GM13976 (cell line): ENCODE results near the gene MLXIP.

Experiments
- DNase-seq: peaks from one replicate; pipeline ENCODE4 v3.0.0; 2012; ENCODE audit warnings: low spot score
- in situ Hi-C: fragments of 300-500 bp; cut with MboI; formaldehyde crosslinking; loops from one replicate; pipeline ENCODE4 v1.12.0; 2022; ENCODE audit warnings: low sequenced_read_pairs, mixed read lengths, inconsistent platforms; ENCODE audit not compliant: unreplicated experiment
- TF ChIP-seq, protein P1 (sequence below): IDR thresholded peaks from 2 replicates; pipeline ENCODE4 v1.5.1; 2012; ENCODE audit warnings: borderline replicate concordance, mild to moderate bottlenecking; ENCODE audit not compliant: insufficient read depth; ENCODE audit errors: extremely low read depth, missing control alignments, control extremely low read depth

The MLXIP gene

DNA sequence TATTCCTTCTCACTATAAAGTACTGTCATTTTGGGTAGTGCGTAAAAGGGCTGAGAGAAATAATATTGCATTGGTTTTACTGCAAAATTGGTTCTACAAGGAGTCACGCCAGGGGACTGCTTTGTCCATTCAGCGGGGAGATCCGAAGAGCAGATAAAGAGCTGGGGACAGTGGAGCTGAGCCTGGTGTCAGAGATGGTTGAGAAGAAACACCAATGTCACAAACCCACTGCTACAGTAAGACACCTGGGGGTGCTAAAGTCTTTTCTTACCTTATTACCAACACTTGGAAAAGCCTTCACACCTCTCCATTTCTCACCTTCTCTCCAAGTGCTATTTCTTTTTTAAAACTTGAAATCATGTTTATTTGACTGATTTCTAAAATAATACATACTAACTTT is 81.3 kb downstream of the MLXIP start:
- in situ Hi-C loops = no loop called here
- DNase-seq = peak; percentile 47
- TF ChIP-seq, protein P1, sequence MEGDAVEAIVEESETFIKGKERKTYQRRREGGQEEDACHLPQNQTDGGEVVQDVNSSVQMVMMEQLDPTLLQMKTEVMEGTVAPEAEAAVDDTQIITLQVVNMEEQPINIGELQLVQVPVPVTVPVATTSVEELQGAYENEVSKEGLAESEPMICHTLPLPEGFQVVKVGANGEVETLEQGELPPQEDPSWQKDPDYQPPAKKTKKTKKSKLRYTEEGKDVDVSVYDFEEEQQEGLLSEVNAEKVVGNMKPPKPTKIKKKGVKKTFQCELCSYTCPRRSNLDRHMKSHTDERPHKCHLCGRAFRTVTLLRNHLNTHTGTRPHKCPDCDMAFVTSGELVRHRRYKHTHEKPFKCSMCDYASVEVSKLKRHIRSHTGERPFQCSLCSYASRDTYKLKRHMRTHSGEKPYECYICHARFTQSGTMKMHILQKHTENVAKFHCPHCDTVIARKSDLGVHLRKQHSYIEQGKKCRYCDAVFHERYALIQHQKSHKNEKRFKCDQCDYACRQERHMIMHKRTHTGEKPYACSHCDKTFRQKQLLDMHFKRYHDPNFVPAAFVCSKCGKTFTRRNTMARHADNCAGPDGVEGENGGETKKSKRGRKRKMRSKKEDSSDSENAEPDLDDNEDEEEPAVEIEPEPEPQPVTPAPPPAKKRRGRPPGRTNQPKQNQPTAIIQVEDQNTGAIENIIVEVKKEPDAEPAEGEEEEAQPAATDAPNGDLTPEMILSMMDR = peak; percentile 15

GRCh38 chr12:122160761-122161160 is 82.2 kb downstream of the MLXIP start:
- TF ChIP-seq, protein P1 = no peak
- DNase-seq = no peak
- in situ Hi-C loops = no loop called here

- in situ Hi-C loops = no loop called here
- no peak for DNase-seq
Measured at GRCh38 chr12:122161682-122162081, 83.1 kb downstream of the MLXIP start.

DNA sequence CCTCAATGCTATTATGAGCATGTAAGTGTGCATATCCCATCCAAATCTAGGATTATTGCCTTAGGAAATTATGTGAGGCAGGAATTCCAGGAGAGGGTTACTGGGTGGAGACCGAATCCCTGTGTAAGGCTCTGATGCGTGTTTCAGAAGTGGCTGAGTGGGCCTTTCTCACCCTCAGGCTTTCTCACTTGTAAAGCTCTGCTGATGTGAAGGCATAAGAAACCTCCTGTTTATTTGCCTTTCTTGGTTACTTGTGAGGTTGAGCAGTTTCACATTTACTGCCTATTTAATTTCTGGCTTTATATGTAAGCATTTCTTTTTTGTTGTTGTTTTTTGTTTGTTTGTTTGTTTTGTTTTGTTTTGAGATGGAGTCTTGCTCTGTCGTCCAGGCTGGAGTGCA is 84.4 kb downstream of the MLXIP start:
- DNase-seq = no peak
- TF ChIP-seq, protein P1 = no peak
- in situ Hi-C loops = no loop called here

More at GRCh38 chr12:122161682-122162081, 83.1 kb downstream of the MLXIP start:
- TF ChIP-seq, protein P1 = no peak

DNA sequence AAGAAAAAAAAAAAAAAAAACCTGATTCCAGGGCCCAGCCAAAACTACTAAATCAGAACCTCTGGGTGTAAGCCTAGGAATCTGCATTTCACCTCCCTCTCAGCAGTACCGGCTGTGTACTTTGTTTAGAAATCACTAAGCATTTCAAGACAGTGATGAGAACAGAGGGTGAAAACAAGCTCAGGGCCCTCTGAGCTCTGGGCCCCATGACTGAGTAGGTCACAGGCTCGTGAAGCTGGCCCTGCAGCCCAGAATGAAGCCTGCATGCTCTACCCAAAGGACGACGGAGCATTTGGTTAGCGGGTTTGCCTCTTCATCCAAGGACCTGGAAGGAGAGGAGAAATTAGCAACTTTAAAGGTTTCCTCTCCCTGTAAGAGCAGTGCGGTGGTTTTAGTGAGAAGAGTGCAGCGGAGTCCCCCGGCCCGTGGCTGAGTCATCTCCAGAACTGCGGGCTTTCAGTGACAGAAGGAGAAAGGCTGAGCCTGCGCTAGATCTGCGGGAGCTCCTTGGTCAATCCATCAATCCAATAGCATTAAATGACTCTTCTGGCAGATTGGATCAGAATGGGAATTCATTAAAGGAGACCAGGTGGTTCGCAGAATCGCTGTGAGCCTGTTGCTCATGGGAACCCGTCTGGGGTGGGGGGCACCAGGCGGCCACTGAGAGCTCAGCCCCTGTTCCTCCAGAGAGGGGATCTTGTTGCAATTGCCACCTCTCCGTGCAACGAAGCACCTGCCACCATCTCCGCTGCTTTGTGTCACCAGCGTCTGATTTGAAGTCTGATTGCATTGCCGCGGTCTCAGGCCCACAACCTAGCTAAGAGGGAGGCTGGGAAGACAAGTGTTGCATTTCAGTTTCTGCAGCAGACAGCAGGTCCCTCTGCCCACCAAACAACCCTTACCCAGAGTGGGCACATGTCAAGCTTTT is 88.1 kb downstream of the MLXIP start:
- in situ Hi-C loops = no loop called here
- peak; percentile 70 for DNase-seq
- TF ChIP-seq, protein P1 = peak; percentile 2

- TF ChIP-seq, protein P1 = no peak
- in situ Hi-C loops = no loop called here
- no peak for DNase-seq
Measured at GRCh38 chr12:122167356-122167925, 88.9 kb downstream of the MLXIP start.
